GM23338 (cell line): ENCODE results near the gene NLGN3. TPM values are rescaled to one million over a fixed set of nuclear protein-coding genes. Genes with fewer than 3 reads are reported as not detected.

Source experiments
- ATAC-seq: fragments of 200-7000 bp; cut with Tn5 transposase; 3 replicates; pipeline ENCODE4 v1.9.1; 2020
- DNase-seq: peaks from one replicate; pipeline ENCODE4 v3.0.0-alpha.2; 2015; ENCODE audit warnings: low spot score
- H2AFZ ChIP-seq: fragments of 200-600 bp; sonication (generic); 2 replicates; pipeline ENCODE4 v1.8.0; 2016; ENCODE audit warnings: antibody characterized with exemption, mild to moderate bottlenecking, moderate library complexity
- H3F3A ChIP-seq: fragments of 200-600 bp; sonication (generic); replicated peaks from 2 replicates; pipeline ENCODE4 v1.8.0; 2017; ENCODE audit warnings: antibody characterized with exemption, mixed run types, low read depth
- H3K27ac ChIP-seq: fragments of 200-600 bp; sonication (generic); 2 replicates; pipeline ENCODE4 v1.6.1; 2016; ENCODE audit warnings: low read depth
- H3K27me3 ChIP-seq: fragments of 200-600 bp; sonication (generic); 2 replicates; pipeline ENCODE4 v1.8.0; 2016; ENCODE audit warnings: mild to moderate bottlenecking, mixed run types, moderate library complexity; ENCODE audit not compliant: insufficient read depth
- H3K36me3 ChIP-seq: fragments of 200-600 bp; sonication (generic); 2 replicates; pipeline ENCODE4 v1.8.0; 2016; ENCODE audit warnings: mild to moderate bottlenecking; ENCODE audit not compliant: insufficient read depth
- H3K4me1 ChIP-seq: fragments of 200-600 bp; sonication (generic); 2 replicates; pipeline ENCODE4 v1.8.0; 2016; ENCODE audit warnings: mild to moderate bottlenecking, moderate library complexity; ENCODE audit not compliant: insufficient read depth
- H3K4me2 ChIP-seq: fragments of 200-600 bp; sonication (generic); 2 replicates; pipeline ENCODE4 v1.7.1; 2017; ENCODE audit warnings: mixed run types
- H3K4me3 ChIP-seq: fragments of 200-600 bp; sonication (generic); 2 replicates; pipeline ENCODE4 v1.6.1; 2016; ENCODE audit warnings: mixed run types
- H3K79me2 ChIP-seq: fragments of 200-600 bp; sonication (generic); replicated peaks from 2 replicates; pipeline ENCODE4 v1.8.0; 2017; ENCODE audit warnings: mild to moderate bottlenecking; ENCODE audit not compliant: insufficient read depth
- H3K9me2 ChIP-seq: fragments of 200-600 bp; sonication (generic); 2 replicates; pipeline ENCODE4 v1.8.0; 2017; ENCODE audit not compliant: insufficient read depth
- H4K20me1 ChIP-seq: fragments of 200-600 bp; sonication (generic); replicated peaks from 2 replicates; pipeline ENCODE4 v1.8.0; 2017; ENCODE audit warnings: mild to moderate bottlenecking; ENCODE audit not compliant: insufficient read depth
- H3K27ac Mint-ChIP-seq: 2 replicates; pipeline ENCODE4 v1.8.0; 2020; ENCODE audit warnings: inconsistent platforms, mild to moderate bottlenecking, moderate library complexity, mixed read lengths
- H3K27me3 Mint-ChIP-seq: 3 replicates; pipeline ENCODE4 v1.8.0; 2022; ENCODE audit warnings: low read depth, mild to moderate bottlenecking, moderate library complexity, mixed read lengths, inconsistent platforms; ENCODE audit not compliant: insufficient read depth, poor library complexity
- H3K36me3 Mint-ChIP-seq: 3 replicates; pipeline ENCODE4 v1.8.0; 2021; ENCODE audit warnings: low read depth, mild to moderate bottlenecking, inconsistent platforms, moderate library complexity, mixed read lengths
- H3K4me1 Mint-ChIP-seq: 3 replicates; pipeline ENCODE4 v1.8.0; 2020; ENCODE audit warnings: mild to moderate bottlenecking, inconsistent platforms, mixed read lengths
- H3K4me3 Mint-ChIP-seq: 3 replicates; pipeline ENCODE4 v1.8.0; 2021; ENCODE audit warnings: moderate library complexity, mild to moderate bottlenecking, inconsistent platforms, mixed read lengths
- H3K9me3 Mint-ChIP-seq: 3 replicates; pipeline ENCODE4 v1.8.0; 2020; ENCODE audit warnings: moderate library complexity, mild to moderate bottlenecking, inconsistent platforms, mixed read lengths
- CREB1 ChIP-seq: fragments of 250-450 bp; sonication (Bioruptor Pico); IDR thresholded peaks from 2 replicates; pipeline ENCODE4 v1.5.0; 2020; ENCODE audit warnings: low read depth, mild to moderate bottlenecking, moderate library complexity
- CTCF ChIP-seq, 2 experiments: fragments of 200-600 bp in 1 of 2; sonication (generic) in 1 of 2; conservative IDR thresholded peaks; 2 replicates each; pipeline versions ENCODE4 v1.5.1 to v1.6.1; 2016 to 2017; ENCODE audit warnings: antibody characterized with exemption in 2 of 2, low read depth in 2 of 2, mild to moderate bottlenecking in 2 of 2, moderate library complexity in 1 of 2
- ETS1 ChIP-seq: IDR thresholded peaks from 2 replicates; pipeline ENCODE4 v1.6.1; 2016; ENCODE audit warnings: antibody characterized with exemption
- EZH2 ChIP-seq: fragments of 200-600 bp; sonication (generic); IDR thresholded peaks from one replicate; pipeline ENCODE4 v1.8.0; 2017; ENCODE audit warnings: antibody characterized with exemption, mild to moderate bottlenecking, low read depth; ENCODE audit not compliant: unreplicated experiment
- EZH2phosphoT487 ChIP-seq: fragments of 200-600 bp; sonication (generic); IDR thresholded peaks from one replicate; pipeline ENCODE4 v1.8.1; 2018; ENCODE audit warnings: antibody characterized with exemption; ENCODE audit not compliant: unreplicated experiment
- JUNB ChIP-seq: IDR thresholded peaks from one replicate; pipeline ENCODE4 v1.6.1; 2016; ENCODE audit warnings: antibody characterized with exemption; ENCODE audit not compliant: unreplicated experiment
- NANOG ChIP-seq: IDR thresholded peaks from 2 replicates; pipeline ENCODE4 v1.6.1; 2016; ENCODE audit warnings: antibody characterized with exemption, borderline replicate concordance
- POLR2AphosphoS5 ChIP-seq: IDR thresholded peaks from 2 replicates; pipeline ENCODE4 v1.6.1; 2016; ENCODE audit warnings: antibody characterized with exemption, low read depth
- REST ChIP-seq: IDR thresholded peaks from one replicate; pipeline ENCODE4 v1.6.1; 2018; ENCODE audit warnings: antibody characterized with exemption; ENCODE audit not compliant: unreplicated experiment
- STAT1 ChIP-seq: IDR thresholded peaks from one replicate; pipeline ENCODE4 v1.6.1; 2016; ENCODE audit warnings: antibody characterized with exemption; ENCODE audit not compliant: unreplicated experiment
- ZNF114 ChIP-seq: fragments of 250-450 bp; sonication (Bioruptor Pico); IDR thresholded peaks from 2 replicates; pipeline ENCODE4 v1.5.0; 2020; ENCODE audit warnings: mild to moderate bottlenecking, moderate library complexity
- ZNF462 ChIP-seq: fragments of 250-450 bp; sonication (Bioruptor Pico); IDR thresholded peaks from 2 replicates; pipeline ENCODE4 v1.5.0; 2020; ENCODE audit warnings: mild to moderate bottlenecking, moderate library complexity
- polyA plus RNA-seq: library from polyadenylated mRNA; unstranded; fragments of >200 nt; fragmentation: Nextera tagmentation; extraction: Ambion mirVana; gene quantifications from 2 replicates; pipeline ENCODE4 v1.2.1, GENCODE V29; 2016
- total RNA-seq: library from RNA; depleted of rRNA; stranded (reverse); fragments of >200 nt; shearing (Covaris generic); gene quantifications from 2 replicates; pipeline ENCODE4 v1.2.3, GENCODE V29; 2014

Gene NLGN3
- total and polyA plus RNA-seq, 2 experiments from 2014 or later: 4.5 to 17.2 TPM

GRCh38 chrX:71198066-71198465 lies 53.4 kb downstream of the NLGN3 start (continued):
- TF ChIP-seq ZNF462 (no peak), ETS1 (no peak), NANOG (no peak), EZH2 (no peak)

- no peak for DNase-seq
- Histone ChIP-seq H3K9me2 (no peaks in the 10 kb centered on the region), H3K27me3 (no peaks in the 10 kb centered on the region), H4K20me1 (no peaks in the 10 kb centered on the region), H3K4me3 (no peak overlapping the region), H3K4me1 (peaks cover 9% of the 10 kb centered on the region; the same call in 1 of the 2 replicates), H2AFZ (no peak overlapping the region), H3K4me2 (no peak overlapping the region), H3K36me3 (no peaks in the 10 kb centered on the region), H3K27ac (no peak overlapping the region), H3K79me2 (no peaks in the 10 kb centered on the region), H3F3A (no peaks in the 10 kb centered on the region)
- ATAC-seq: no peak
- Mint-ChIP-seq H3K4me3 (no peak overlapping the region), H3K36me3 (no peaks in the 10 kb centered on the region; the same call in 2 of the 3 replicates), H3K27me3 (no peaks in the 10 kb centered on the region), H3K27ac (no peak overlapping the region), H3K4me1 (peaks cover 21% of the 10 kb centered on the region), H3K9me3 (no peaks in the 10 kb centered on the region)
- TF ChIP-seq STAT1 (no peak), JUNB (no peak), CREB1 (CRISPR knock-in tag) (no peak), POLR2AphosphoS5 (no peak), ZNF114 (CRISPR knock-in tag) (no peak), NANOG (no peak), CTCF (conservative IDR thresholded peaks at IDR 0.05; ENCODE audit: low read depth in 2 of 2) (no peak), EZH2 (no peak), REST (no peak), EZH2phosphoT487 (no peak)
These were observed 54.8 kb downstream of the NLGN3 start for GRCh38 chrX:71199252-71200008.
